Measurements from ENCODE around the gene CAMKV.
A peak's percentile ranks its signal among the peaks of the same experiment; 100 is the strongest.
"Not testable (repeated sequence)": the region's sequence is repeated elsewhere in the genome, so short reads cannot be mapped to it uniquely, and the experiment has no call there.

CAMKV gene

DNA sequence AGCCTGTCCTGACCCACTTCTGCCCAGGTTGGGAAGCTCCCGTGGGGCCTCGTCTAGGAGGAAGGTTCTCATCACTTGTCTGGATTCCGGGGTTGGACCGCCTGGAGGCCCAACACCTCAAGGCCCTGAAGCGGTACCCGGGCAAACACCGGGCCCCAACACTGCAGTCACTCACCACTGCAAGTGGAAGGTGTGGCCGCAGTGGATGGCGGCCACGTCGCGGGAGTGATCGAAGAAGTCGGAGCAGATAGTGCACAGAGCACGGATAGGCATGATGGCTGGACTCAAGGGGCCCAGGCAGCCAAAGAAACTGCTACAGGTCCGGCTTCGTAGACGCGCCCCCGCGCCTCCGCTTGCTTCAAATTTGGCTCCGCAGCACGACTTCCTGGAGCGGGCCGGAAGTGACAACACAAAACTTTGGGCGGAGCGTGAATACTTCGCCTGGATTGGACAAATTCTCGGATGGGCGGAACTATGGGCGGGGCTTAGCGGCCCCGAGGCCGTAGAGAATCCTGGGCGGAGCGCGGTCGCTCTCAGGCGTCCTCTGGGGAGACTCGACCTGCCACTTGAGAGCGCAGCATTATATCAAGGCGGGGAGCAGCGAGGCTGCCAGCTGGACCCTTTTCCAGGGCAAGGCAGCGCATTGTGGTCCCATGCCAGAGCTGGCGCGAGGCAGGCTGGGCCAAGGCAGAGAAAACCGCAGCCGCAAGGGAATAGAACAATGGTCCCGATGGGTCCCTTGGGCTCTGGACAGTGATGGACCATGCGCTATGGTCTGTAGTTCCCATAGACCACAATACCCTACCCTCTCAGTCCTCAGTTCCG, 13.3 kb downstream of the CAMKV start, which contains the start of gene TRAIP:
Gene TRAIP, minus strand, starts transcription at position 384 of the 825 bp plus-strand sequence. Its CDS starts 111 bp downstream, at position 273.
- peak; percentile 90 to 92 for DNase-seq (ENCODE audit: low read depth in 1 of 2, low spot score in 1 of 2)

DNA sequence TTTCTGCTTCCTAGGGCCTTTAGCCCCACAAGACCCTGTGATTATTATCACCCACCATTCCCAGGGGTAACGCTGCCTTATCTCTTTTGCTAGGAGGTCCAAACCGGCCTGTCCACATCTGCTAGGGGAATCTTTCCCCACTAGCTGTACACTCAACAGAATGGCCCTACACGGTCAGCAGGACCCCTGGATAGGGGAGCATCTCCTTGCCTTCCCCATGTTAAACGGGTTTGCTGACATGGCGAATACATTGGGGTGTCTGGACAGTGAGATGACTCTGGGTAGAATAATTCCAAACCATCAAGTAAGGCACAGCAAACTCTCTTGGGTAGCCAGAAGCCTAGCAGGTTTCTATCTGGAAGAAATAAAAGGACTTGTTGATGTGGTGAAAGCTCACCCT, 14.0 kb downstream of the CAMKV start:
- no peak for DNase-seq (ENCODE audit: low read depth in 1 of 2, low spot score in 1 of 2)

DNA sequence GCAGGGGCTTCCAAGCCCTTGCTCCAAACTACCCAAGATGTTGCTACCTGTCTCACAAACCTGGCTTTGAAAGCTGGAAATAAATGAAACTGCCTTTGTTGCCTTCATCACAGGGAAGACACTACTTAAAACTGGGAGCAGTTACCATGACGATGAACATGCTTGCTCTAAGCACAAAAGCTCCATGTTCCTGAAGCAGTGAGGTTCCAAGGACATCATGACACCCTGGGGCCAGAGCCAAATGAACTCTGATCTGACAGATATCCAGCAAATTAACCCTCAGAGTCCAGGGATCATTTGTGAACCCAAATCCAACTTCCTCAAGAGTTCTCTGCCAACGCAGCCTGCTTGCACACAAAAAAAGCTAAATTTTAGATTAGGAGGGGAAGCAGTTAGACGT, 24.0 kb downstream of the CAMKV start:
- no peak for DNase-seq (ENCODE audit: low read depth in 1 of 2, low spot score in 1 of 2)

DNA sequence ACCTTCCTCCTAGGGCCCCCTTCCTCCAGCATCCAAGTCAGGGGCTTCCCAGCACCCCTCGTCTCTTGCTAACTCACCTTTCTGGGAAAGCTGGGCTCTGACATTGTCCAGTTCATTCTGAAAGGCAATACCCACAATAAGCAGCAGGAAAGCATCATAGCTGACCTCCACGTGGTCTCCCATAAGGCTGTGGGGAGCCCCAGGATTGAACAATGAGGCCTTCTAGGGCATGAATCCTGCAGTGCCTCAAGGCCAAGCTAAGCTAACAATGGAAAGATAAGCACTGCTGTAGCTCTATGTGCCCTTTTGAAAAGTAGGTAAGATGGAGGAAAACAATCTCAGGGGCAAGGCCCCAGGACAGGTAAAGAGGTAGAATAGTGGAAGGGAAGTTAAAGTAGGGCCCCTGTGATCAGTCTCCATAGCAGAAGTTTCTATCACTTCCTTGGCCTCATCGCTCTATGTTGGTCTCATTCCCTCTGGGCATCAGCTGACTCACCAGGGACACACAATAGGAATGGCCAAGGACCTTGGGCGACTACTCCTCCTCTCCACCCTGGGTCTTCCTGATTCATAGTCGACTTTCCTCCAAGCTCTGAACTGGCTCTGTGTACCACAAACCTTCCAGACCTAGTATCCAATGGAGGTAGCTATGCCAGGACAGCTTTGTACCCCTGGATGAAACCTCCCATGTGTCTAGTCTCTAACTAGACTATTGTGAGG, 25.1 kb downstream of the CAMKV start:
- no peak for DNase-seq (ENCODE audit: low read depth in 1 of 2, low spot score in 1 of 2)

- no peak for DNase-seq (ENCODE audit: low read depth in 1 of 2, low spot score in 1 of 2)
Observed at GRCh38 chr3:49842843-49843517, 26.7 kb downstream of the CAMKV start.

GRCh38 chr3:49841806-49842205, 27.9 kb downstream of the CAMKV start:
- no peak for DNase-seq (ENCODE audit: low read depth in 1 of 2, low spot score in 1 of 2)

- no peak for DNase-seq (ENCODE audit: low read depth in 1 of 2, low spot score in 1 of 2)
Observed at GRCh38 chr3:49841126-49841696, 28.5 kb downstream of the CAMKV start.

- DNase-seq (ENCODE audit: low read depth in 1 of 2, low spot score in 1 of 2), result no peak
Observed at GRCh38 chr3:49840388-49840787, 29.3 kb downstream of the CAMKV start.

DNA sequence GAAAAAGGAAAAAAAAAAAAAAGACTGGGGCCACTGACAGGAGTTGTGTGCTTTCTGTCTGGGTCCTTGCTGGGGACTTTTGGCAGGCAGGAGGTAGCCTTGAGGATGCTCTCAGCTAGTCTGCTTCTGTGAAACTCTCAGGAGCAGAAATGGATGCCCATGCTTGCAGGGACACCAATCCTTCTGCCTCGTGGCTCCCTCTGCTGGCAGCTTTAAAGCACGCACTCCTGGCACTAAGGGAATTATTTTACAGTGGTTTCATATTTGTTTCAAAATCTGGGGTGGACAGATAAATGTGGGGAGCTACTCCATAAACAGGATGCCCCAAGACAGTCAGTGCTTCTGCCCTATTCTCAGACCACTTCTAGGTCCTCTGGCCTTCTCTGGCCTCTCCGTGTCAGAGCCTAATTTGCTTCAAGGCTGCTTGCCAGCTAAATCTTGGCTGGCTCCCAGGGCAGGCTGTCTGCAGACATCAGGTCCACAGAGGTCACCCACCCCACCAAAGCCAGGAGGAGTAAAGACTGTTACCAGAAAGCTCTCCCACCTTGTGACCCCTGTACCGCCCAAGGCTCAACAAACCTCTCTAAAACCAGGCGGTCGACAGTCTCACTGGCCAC, 30.4 kb downstream of the CAMKV start:
- peak; percentile 46 to 73 for DNase-seq (ENCODE audit: low read depth in 1 of 2, low spot score in 1 of 2)

DNA sequence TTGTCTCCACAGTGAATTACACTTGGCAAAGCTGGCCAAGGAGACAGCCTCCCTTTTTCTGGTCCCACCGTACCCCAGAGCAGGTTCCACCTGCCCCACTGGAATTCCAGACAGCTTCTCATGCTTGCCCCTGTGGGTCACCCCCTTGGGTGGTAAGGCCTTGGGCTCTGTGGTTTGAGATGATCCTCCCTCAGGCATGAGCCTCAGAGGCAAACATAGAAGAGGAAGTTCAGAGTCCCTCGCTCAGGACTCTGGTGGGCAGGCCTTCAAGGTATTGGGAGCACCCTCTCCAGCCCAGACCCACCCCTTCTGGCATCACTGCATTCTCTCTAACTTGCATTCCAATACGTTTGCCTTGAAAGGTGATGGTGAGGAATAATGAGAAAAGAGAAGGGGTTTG, 38.4 kb downstream of the CAMKV start:
- DNase-seq (ENCODE audit: low read depth in 1 of 2, low spot score in 1 of 2), result no peak

DNA sequence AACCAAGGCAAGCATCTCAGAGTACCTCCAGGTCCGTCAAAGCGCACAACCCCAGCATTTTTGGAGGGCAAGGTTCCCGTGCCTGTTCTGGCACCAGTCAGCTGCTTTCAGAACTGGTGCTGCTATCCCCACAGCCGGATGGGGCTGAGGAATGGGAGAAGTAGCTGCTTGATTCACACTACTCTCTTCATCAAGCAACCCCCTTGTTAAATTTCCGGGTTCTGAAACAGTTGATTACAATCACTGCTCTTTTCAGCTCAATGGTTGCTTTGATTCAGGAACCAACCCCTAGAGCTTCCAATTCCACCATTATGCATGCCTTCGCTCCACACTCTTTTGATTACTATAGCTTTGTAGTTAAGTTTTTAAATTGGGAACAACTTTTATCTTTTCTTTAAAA, 43.7 kb downstream of the CAMKV start:
- no peak for DNase-seq (ENCODE audit: low read depth in 1 of 2, low spot score in 1 of 2)

- DNase-seq (ENCODE audit: low read depth in 1 of 2, low spot score in 1 of 2), result not testable (repeated sequence)
Observed at GRCh38 chr3:49823131-49823530, 46.6 kb downstream of the CAMKV start.

DNA sequence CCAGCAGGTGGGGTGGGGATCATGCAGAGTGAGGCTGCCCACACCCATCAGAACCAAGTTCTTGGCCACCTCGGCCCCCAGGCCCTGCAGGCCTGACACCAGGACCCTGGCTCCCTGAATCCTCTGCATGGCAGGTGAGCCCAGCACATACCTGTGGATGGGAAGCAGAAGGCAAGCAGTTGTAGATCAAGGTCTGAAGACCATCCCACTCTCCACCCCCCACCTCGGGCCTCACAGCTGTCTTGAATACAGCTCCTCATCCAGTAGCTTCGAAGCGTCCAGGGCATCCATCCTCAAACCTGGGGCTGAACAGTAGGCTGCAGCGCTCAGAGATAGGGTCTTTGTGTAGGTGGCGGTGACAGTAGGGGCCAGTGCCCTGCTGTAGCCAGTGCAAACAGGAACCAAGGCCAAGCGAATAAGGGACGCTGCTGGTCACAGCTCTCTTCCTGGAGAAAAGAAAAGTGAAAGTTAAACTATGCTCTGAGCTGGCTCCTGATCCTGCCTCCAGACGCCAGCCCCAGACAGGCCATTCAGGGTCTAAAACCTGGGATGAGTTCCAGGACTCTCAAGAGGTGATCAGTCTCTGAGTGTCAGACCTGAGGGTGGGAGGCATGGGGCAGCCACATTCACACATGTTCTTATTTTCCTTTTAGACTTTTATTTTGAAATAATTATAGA, 56.1 kb downstream of the CAMKV start, which contains the start of gene UBA7:
Gene UBA7, minus strand, starts transcription at position 457 of the 678 bp plus-strand sequence. Its CDS starts 166 bp downstream, at position 291.
- DNase-seq (ENCODE audit: low read depth in 1 of 2, low spot score in 1 of 2), result no peak

DNA sequence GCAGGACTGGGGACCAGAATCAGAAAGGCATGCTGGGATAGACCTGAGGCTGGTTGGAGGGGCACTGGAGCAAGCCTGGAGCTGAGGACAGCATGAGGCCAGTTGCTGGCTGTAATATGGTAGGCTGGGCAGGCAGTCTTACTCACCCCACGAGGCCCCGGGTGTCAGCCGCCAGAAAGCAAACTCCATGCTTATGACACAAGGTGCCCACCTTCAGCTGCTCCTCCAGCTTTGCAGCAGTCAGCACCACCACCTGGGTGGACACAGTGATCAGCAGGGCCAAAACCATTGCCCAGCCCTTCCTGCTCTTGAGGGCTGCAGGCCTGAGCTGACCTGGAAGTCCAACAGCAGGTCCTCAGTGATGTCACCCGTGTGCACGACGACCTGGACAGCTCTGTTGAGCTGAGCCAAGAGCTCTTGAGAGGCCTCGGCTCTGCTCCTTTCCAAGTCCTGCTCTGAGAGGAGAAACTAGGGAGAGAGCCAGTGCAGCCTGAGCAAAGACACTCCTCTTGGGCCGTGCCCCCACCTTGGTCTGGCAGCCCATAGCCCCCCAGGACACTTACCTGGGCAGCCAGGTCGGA, 56.7 kb downstream of the CAMKV start:
- DNase-seq (ENCODE audit: low read depth in 1 of 2, low spot score in 1 of 2), result no peak
